Common myeloid progenitor, CD34-positive (primary cell): ENCODE data around the gene NCEH1.

Experiments used
- CTCF ChIA-PET: fragments of 350-600 bp; sonication (Branson Sonifier 250); formaldehyde crosslinking; loops from one replicate; lab custom pipeline; 2021; ENCODE audit warnings: antibody characterized with exemption; lab: Charles Lee
- POLR2A ChIA-PET: fragments of 350-600 bp; sonication (Branson Sonifier 250); formaldehyde crosslinking; loops from one replicate; lab custom pipeline; 2021; ENCODE audit warnings: antibody characterized with exemption; lab: Charles Lee
- DNase-seq, 3 donors: peaks; one replicate each; pipeline versions ENCODE4 v3.0.0 to v3.0.0-alpha.2; 2013
- H3K27ac ChIP-seq, 2 experiments: 1 replicate in 1 of 2; 2 replicates in 1 of 2; pipeline ENCODE4 v1.7.0; 2013; ENCODE audit warnings: inconsistent platforms in 2 of 2, low read length in 2 of 2, mild to moderate bottlenecking in 2 of 2, low read depth in 1 of 2, moderate library complexity in 1 of 2; ENCODE audit not compliant: severe bottlenecking in 2 of 2, insufficient read depth in 1 of 2, poor library complexity in 1 of 2
- H3K27me3 ChIP-seq, 5 experiments: replicated peaks in 2 of 5; 1 replicate in 3 of 5; 2 replicates in 2 of 5; pipeline versions ENCODE4 v1.6.1 to v1.7.0; 2013; ENCODE audit warnings: low read length in 4 of 5, mild to moderate bottlenecking in 2 of 5, moderate library complexity in 2 of 5, inconsistent platforms in 1 of 5; ENCODE audit not compliant: insufficient read depth in 5 of 5, control insufficient read depth in 4 of 5
- H3K36me3 ChIP-seq, 4 experiments: 1 replicate in 2 of 4; 2 replicates in 2 of 4; pipeline versions ENCODE4 v1.6.1 to v1.7.0; 2013; ENCODE audit warnings: low read length in 3 of 4, control low read depth in 1 of 4, mild to moderate bottlenecking in 1 of 4; ENCODE audit not compliant: control insufficient read depth in 4 of 4, insufficient read depth in 4 of 4
- H3K4me1 ChIP-seq, 4 experiments: 1 replicate in 3 of 4; 2 replicates in 1 of 4; pipeline versions ENCODE4 v1.6.1 to v1.7.1; 2013; ENCODE audit warnings: low read length in 3 of 4, mild to moderate bottlenecking in 3 of 4, control low read depth in 1 of 4, inconsistent platforms in 1 of 4, moderate library complexity in 1 of 4; ENCODE audit not compliant: control insufficient read depth in 4 of 4, insufficient read depth in 4 of 4; ENCODE audit errors: control extremely low read depth in 1 of 4
- H3K4me3 ChIP-seq, 7 experiments: 1 replicate in 4 of 7; 2 replicates in 3 of 7; pipeline versions ENCODE4 v1.5.1 to v1.7.0; 2013; ENCODE audit warnings: mild to moderate bottlenecking in 7 of 7, low read length in 6 of 7, moderate library complexity in 6 of 7, inconsistent platforms in 2 of 7, low read depth in 2 of 7, control low read depth in 1 of 7; ENCODE audit not compliant: insufficient read depth in 4 of 7, control insufficient read depth in 1 of 7; ENCODE audit errors: extremely low read depth in 1 of 7
- H3K9me3 ChIP-seq, 5 experiments: 1 replicate in 4 of 5; 2 replicates in 1 of 5; pipeline versions ENCODE4 v1.6.1 to v1.7.1; 2013; ENCODE audit warnings: low read length in 4 of 5, mild to moderate bottlenecking in 2 of 5, inconsistent platforms in 1 of 5, low read depth in 1 of 5, moderate library complexity in 1 of 5; ENCODE audit not compliant: control insufficient read depth in 4 of 5, insufficient read depth in 2 of 5; ENCODE audit errors: control extremely low read depth in 1 of 5
- WGBS: methylation state at CpG from one replicate; pipeline ENCODE4 v1.1.5; 2013; ENCODE audit not compliant: insufficient coverage; 5-methylcytosine and 5-hydroxymethylcytosine counted together

Gene NCEH1

DNA sequence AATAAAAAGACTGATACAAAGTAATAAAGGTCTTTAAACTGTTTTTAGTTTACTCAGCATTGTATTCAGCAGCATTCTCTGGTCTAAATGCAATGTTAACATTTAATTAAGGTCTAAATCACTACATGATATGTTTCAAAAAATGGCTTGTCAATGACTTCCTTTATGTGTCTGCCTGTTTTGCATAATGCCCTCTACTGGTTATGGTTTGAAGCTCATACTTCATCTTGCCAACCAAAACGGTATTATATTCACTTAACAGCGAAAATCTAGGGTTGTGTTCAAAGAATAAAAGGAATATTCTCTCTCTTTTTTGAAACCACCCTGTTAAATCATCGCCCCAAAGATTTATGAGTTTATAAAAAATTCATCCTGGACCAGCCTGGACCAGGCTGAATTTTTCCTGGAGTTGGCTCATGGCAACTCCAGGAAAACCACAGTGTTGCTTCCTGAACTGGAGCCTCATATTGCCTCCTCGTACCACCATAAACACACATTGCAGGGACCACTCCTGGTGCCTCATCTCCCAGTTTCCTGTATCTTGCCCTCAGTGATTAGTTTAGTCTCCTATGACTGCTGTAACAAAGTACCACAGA lies 6.7 kb upstream of the NCEH1 start:
- Histone ChIP-seq H3K9me3 (peaks cover 0 to 16% (median 3%) of the 10 kb centered on the region in 5 experiments), H3K27me3 (no peaks in the 10 kb centered on the region), H3K4me1 (peaks cover 2 to 18% (median 12%) of the 10 kb centered on the region in 4 experiments), H3K4me3 (no peak overlapping the region), H3K36me3 (no peaks in the 10 kb centered on the region), H3K27ac (no peak overlapping the region)
- 78% methylated on average over 4 of the region's 4 CpGs for WGBS
- ChIA-PET CTCF (no interaction called here), POLR2A (no interaction called here)
- DNase-seq, result peak in 2 of 3 donors; percentile 40 to 51

DNA sequence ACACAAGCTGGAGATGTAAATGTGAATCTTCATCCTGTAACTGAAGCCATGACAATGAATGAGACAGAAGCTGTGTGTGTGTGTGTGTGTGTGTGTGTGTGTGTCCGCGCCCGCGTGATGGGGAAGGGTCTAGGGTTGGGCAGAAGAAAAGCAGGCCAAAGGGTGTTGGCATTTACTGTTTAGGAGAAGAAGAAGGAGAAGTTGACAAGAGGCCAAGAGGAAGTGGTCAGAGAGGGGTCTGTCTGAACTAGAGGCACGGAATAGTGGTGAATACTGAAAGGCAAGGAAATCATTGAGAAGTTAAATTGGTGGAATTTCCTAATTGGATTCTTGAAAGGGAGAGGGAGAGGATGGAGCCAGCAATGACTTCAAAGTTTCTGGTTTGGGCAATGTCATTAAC lies 5.6 kb upstream of the NCEH1 start:
- Histone ChIP-seq H3K27me3 (no peaks in the 10 kb centered on the region), H3K4me3 (no peak overlapping the region), H3K9me3 (peaks cover 0 to 16% (median 3%) of the 10 kb centered on the region in 5 experiments), H3K36me3 (no peaks in the 10 kb centered on the region), H3K27ac (no peak overlapping the region), H3K4me1 (peaks cover 2 to 22% (median 14%) of the 10 kb centered on the region in 4 experiments)
- CTCF ChIA-PET, result no interaction called here
- WGBS, result 0% methylated on average over 2 of the region's 5 CpGs
- peak; percentile 74 to 84 (median 81) for DNase-seq
- POLR2A ChIA-PET, result no interaction called here

- CTCF ChIA-PET, result interaction anchor here (0.7 to 2.3 kb wide), 6 partner anchors 13 to 383 kb away, joined by 3 to 8 read pairs (median 3); no protein-coding TSS in a partner anchor
Observed at GRCh38 chr3:172713316-172713715, 2.4 kb upstream of the NCEH1 start.

GRCh38 chr3:172711454-172711795 lies 558 bp upstream of the NCEH1 start:
- Histone ChIP-seq H3K27me3 (no peaks in the 10 kb centered on the region), H3K27ac (peak overlapping the region in 1 of 2 experiments; percentile 80), H3K4me1 (peaks cover 10 to 36% (median 25%) of the 10 kb centered on the region in 4 experiments), H3K36me3 (no peaks in the 10 kb centered on the region), H3K9me3 (no peaks in the 10 kb centered on the region), H3K4me3 (peak overlapping the region in 6 of 7 experiments; percentile 89 to 100 (median 98))
- ChIA-PET CTCF (interaction anchor here (1.3 to 3.5 kb wide), 7 partner anchors 13 to 39 kb away, joined by 3 to 20 read pairs (median 4); partner anchors contain the start of gene ECT2), POLR2A (no interaction called here)
- no peak for DNase-seq
- WGBS, result 43% methylated on average over 2 of the region's 2 CpGs

More at GRCh38 chr3:172713316-172713715, 2.4 kb upstream of the NCEH1 start:
- no peaks in the 10 kb centered on the region for H3K36me3 ChIP-seq
- WGBS, result no CpG with 5 or more reads among the region's 3 CpGs
- POLR2A ChIA-PET, result no interaction called here
- DNase-seq, result no peak
- no peak overlapping the region for H3K27ac ChIP-seq
- peaks cover 0 to 5% (median 0%) of the 10 kb centered on the region in 5 experiments for H3K9me3 ChIP-seq
- H3K27me3 ChIP-seq, result no peaks in the 10 kb centered on the region
- peaks cover 12 to 42% (median 31%) of the 10 kb centered on the region in 4 experiments for H3K4me1 ChIP-seq
- H3K4me3 ChIP-seq, result no peak overlapping the region

DNA sequence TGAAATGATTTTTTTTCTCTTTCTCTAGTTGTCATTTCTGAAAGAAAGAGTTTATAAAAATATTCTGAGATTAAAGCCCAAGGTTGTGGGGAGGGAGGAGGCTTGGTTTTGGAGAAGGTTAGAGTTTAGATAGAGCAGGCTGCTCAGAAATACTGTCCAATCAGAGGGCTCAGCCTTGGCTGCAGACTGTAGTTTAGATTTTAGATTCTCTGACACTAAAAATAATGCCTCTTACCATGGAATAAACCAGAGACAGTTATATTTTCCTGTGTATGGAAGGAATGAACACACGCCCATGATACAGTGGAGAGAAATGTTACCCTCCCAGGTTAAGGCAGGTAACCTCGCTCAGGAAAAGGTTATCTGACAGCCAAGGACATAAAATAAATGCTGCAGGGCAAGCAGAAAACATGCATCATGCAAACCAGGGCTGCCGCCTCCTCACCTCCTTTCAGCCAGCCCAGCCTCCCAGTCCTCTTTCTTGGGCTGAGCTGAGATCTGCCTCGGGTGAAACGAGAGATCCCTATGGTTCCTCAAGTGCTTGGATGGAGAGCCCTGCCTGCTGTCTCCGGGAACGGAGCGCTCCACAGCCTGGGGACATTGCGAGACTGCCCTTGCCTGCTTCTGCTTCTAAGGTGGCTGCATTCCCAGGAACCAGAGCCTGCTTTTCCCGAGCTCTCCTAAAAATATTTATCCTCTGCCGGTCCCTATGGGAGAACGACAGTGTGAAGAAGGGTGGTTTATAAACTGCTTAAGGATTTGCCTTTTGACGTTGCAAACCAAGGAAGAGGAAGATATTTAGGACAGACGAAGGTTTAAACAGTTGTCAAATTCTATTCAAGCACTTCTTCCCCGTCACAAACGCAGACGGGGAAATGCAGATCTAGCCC lies 848 bp downstream of the NCEH1 start:
- DNase-seq, result peak in 2 of 3 donors; percentile 23 to 24
- CTCF ChIA-PET, result interaction anchor here (0.6 to 3.5 kb wide), 9 partner anchors 13 to 83 kb away, joined by 3 to 20 read pairs (median 4); partner anchors contain the start of gene ECT2
- Histone ChIP-seq H3K4me1 (peaks cover 10 to 27% (median 18%) of the 10 kb centered on the region in 4 experiments), H3K27me3 (no peaks in the 10 kb centered on the region), H3K4me3 (peak overlapping the region; percentile 89 to 100 (median 96)), H3K9me3 (no peaks in the 10 kb centered on the region), H3K27ac (peak overlapping the region in 1 of 2 experiments; percentile 80), H3K36me3 (no peaks in the 10 kb centered on the region)
- POLR2A ChIA-PET, result interaction anchor here (0.7 kb wide), 1 partner anchor 87 kb away, joined by 4 read pairs; no protein-coding TSS in a partner anchor
- WGBS, result 5% methylated on average over 13 of the region's 17 CpGs

GRCh38 chr3:172708921-172709773 lies 1.7 kb downstream of the NCEH1 start:
- H3K4me3 ChIP-seq, result peak overlapping the region in 2 of 7 experiments; percentile 99 to 100
- no peak for DNase-seq
- no peaks in the 10 kb centered on the region for H3K9me3 ChIP-seq
- no peaks in the 10 kb centered on the region for H3K27me3 ChIP-seq
- no peaks in the 10 kb centered on the region for H3K36me3 ChIP-seq
- 100% methylated on average over 1 of the region's 2 CpGs for WGBS
- CTCF ChIA-PET, result interaction anchor here (0.6 to 3.5 kb wide), 5 partner anchors 12 to 67 kb away, joined by 3 to 20 read pairs (median 4); no protein-coding TSS in a partner anchor
- H3K4me1 ChIP-seq, result peaks cover 10 to 27% (median 18%) of the 10 kb centered on the region in 4 experiments
- no peak overlapping the region for H3K27ac ChIP-seq
- POLR2A ChIA-PET, result no interaction called here
